ENCODE data around the gene MSX1.

DNA sequence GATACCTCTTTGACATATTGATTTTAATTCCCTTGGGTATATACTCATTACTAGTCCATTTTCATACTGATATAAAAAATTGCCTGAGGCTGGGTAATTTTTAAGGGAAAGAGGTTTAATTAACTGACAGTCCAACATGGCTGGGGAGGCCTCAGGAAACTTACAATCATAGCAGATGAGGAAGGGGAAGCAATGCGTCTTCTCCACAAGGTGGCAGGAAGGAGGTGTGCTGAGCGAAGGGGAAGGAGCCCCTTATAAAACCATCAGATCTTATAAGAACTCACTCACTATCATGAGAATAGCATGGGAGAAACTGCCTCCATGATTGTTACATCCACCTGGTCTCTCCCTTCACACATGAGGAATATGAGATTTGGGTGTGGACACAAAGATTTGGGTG, 42.4 kb downstream of the MSX1 start:
- peak; percentile 34 for TF ChIP-seq CTCF (IDR thresholded peaks at IDR 0.05; ENCODE audit: low read depth, low read length)
- no peak for TF ChIP-seq EZH2phosphoT487 (IDR thresholded peaks at IDR 0.05; ENCODE audit: low read depth)

All from OCI-LY3 (cell line).